GM12891 (cell line): Measurements from ENCODE around the gene AKT1.

Experiments used
- POLR2AphosphoS5 ChIP-seq: IDR thresholded peaks from 2 replicates; pipeline ENCODE4 v1.6.1; 2011; ENCODE audit warnings: low read depth, low read length, control low read depth
- TAF1 ChIP-seq: IDR thresholded peaks from 2 replicates; pipeline ENCODE4 v1.6.1; 2011; ENCODE audit warnings: low read depth, low read length, control low read depth

DNA sequence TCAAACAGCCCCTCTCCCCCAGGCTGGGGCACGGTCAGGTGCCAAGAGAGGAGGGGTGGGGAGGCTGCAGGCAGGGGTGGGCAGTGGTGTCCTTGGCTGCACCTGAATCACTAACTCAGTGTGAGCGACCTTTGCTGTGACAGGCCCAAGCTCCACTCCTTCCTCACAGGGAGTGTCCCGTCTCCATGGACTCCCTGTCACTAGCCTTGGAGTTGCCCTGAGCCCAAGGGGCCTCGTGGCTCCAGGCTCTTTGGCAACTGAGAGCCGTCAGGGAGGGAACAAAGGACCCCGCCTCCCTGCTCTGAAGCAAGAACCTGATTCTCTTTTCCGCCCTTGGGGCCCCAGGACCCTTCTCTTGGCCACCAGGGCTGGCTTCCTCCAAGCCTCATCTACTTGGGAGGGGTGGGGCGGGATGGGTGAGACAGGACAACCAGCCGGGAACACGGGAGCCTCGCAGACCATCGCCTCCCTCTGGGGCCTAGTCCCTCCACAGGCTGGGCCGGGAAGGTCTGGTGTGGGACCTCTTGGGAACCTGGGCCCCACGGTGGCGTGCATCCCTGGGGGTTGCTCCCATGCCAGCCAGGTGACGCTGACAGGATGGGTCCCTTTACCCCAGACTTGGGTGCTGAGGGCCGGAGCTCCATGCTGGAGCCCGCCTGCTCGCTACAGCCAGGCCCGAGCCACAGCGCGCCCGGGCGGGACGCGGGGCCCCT lies 72.5 kb downstream of the AKT1 start:
- TF ChIP-seq POLR2AphosphoS5 (no peak), TAF1 (no peak)
